Activated CD4-positive, alpha-beta T cell treated with anti-CD3 and anti-CD28 coated beads for 36 hours (primary cell): ENCODE measurements around the gene RIPK1. TPM values are rescaled to one million over a fixed set of nuclear protein-coding genes. Genes with fewer than 3 reads are reported as not detected.

Source experiments
- ATAC-seq: fragments of 200-7000 bp; cut with Tn5 transposase; one replicate; pipeline ENCODE4 v1.10.0; 2021; ENCODE audit warnings: mild to moderate bottlenecking, moderate library complexity
- CTCF ChIA-PET: fragments of 350-600 bp; sonication (Branson Sonifier 250); formaldehyde crosslinking; loops from one replicate; lab custom pipeline; 2021; ENCODE audit warnings: antibody characterized with exemption; lab: Charles Lee
- POLR2A ChIA-PET: fragments of 350-600 bp; sonication (Branson Sonifier 250); formaldehyde crosslinking; loops from one replicate; lab custom pipeline; 2021; ENCODE audit warnings: antibody characterized with exemption, inconsistent platforms; lab: Charles Lee
- DNase-seq: peaks from one replicate; pipeline ENCODE4 v3.0.0-alpha.2; 2020
- H3K27ac Mint-ChIP-seq: one replicate; pipeline ENCODE4 v1.8.0; 2021; ENCODE audit warnings: mixed read lengths
- H3K27me3 Mint-ChIP-seq: one replicate; pipeline ENCODE4 v1.8.0; 2021; ENCODE audit warnings: mixed read lengths
- H3K36me3 Mint-ChIP-seq: one replicate; pipeline ENCODE4 v1.8.0; 2021; ENCODE audit warnings: low read depth, mixed read lengths
- H3K4me1 Mint-ChIP-seq: one replicate; pipeline ENCODE4 v1.8.0; 2021; ENCODE audit warnings: mixed read lengths
- H3K4me3 Mint-ChIP-seq: one replicate; pipeline ENCODE4 v1.8.0; 2021; ENCODE audit warnings: mild to moderate bottlenecking, moderate library complexity, mixed read lengths
- H3K9me3 Mint-ChIP-seq: one replicate; pipeline ENCODE4 v1.8.0; 2021; ENCODE audit warnings: low read depth, mixed read lengths
- intact Hi-C, 2 experiments: fragments of 100-400 bp; cut with DNase I in 1 of 2; cut with micrococcal nuclease in 1 of 2; formaldehyde crosslinking; loops; one replicate each; pipeline versions ENCODE4 v1.14.2 to v1.15.1; 2022 to 2024; cut with DNase I, micrococcal nuclease
- total RNA-seq, 2 experiments: library from RNA; stranded (reverse); gene quantifications; one replicate each; pipeline ENCODE4 v1.2.3, GENCODE V29; 2021

Gene RIPK1
- total RNA-seq, 2 experiments from 2014 or later: 17.4 to 19.3 TPM

- peaks cover 22% of the 10 kb centered on the region for H3K4me1 Mint-ChIP-seq
- H3K27ac Mint-ChIP-seq: no peak overlapping the region
- H3K36me3 Mint-ChIP-seq: no peaks in the 10 kb centered on the region
- DNase-seq (peak; percentile 51), ATAC-seq (peak; percentile 49)
- CTCF ChIA-PET: interaction anchor here (0.6 to 1.2 kb wide), 4 partner anchors 12 to 307 kb away, joined by 3 to 5 read pairs (median 4); no protein-coding TSS in a partner anchor
- POLR2A ChIA-PET: no interaction called here
- H3K9me3 Mint-ChIP-seq: peaks cover 1% of the 10 kb centered on the region
- intact Hi-C loops: no loop called here
- H3K4me3 Mint-ChIP-seq: no peak overlapping the region
- H3K27me3 Mint-ChIP-seq: peaks cover 3% of the 10 kb centered on the region
Measured at GRCh38 chr6:3031857-3032640, 36.2 kb upstream of the RIPK1 start.

- ATAC-seq (no peak), DNase-seq (no peak)
- peaks cover 17% of the 10 kb centered on the region for H3K4me1 Mint-ChIP-seq
- H3K27ac Mint-ChIP-seq: no peak overlapping the region
- intact Hi-C loops: no loop called here
- CTCF ChIA-PET: no interaction called here
- H3K9me3 Mint-ChIP-seq: peaks cover 1% of the 10 kb centered on the region
- no peaks in the 10 kb centered on the region for H3K36me3 Mint-ChIP-seq
- POLR2A ChIA-PET: no interaction called here
- H3K27me3 Mint-ChIP-seq: peaks cover 3% of the 10 kb centered on the region
- no peak overlapping the region for H3K4me3 Mint-ChIP-seq
Measured at GRCh38 chr6:3032986-3033385, 35.3 kb upstream of the RIPK1 start.

GRCh38 chr6:3033652-3034051 is 34.6 kb upstream of the RIPK1 start:
- Mint-ChIP-seq H3K4me3 (no peak overlapping the region), H3K9me3 (peaks cover 1% of the 10 kb centered on the region), H3K27me3 (peaks cover 3% of the 10 kb centered on the region), H3K4me1 (peaks cover 10% of the 10 kb centered on the region), H3K36me3 (no peaks in the 10 kb centered on the region), H3K27ac (no peak overlapping the region)
- ChIA-PET POLR2A (no interaction called here), CTCF (no interaction called here)
- intact Hi-C loops: no loop called here
- ATAC-seq (no peak), DNase-seq (no peak)

- H3K4me1 Mint-ChIP-seq: peaks cover 7% of the 10 kb centered on the region
- H3K36me3 Mint-ChIP-seq: no peaks in the 10 kb centered on the region
- intact Hi-C loops: no loop called here
- DNase-seq (no peak), ATAC-seq (no peak)
- ChIA-PET CTCF (interaction anchor here (0.7 kb wide), 1 partner anchor 11 kb away, joined by 3 read pairs; no protein-coding TSS in a partner anchor), POLR2A (no interaction called here)
- H3K27me3 Mint-ChIP-seq: peaks cover 3% of the 10 kb centered on the region
- H3K27ac Mint-ChIP-seq: no peak overlapping the region
- H3K9me3 Mint-ChIP-seq: peaks cover 1% of the 10 kb centered on the region
- no peak overlapping the region for H3K4me3 Mint-ChIP-seq
Measured at GRCh38 chr6:3035397-3035796, 32.9 kb upstream of the RIPK1 start.

- DNase-seq (no peak), ATAC-seq (no peak)
- Mint-ChIP-seq H3K4me1 (peaks cover 2% of the 10 kb centered on the region), H3K36me3 (no peaks in the 10 kb centered on the region), H3K9me3 (peaks cover 1% of the 10 kb centered on the region), H3K4me3 (no peak overlapping the region), H3K27ac (no peak overlapping the region), H3K27me3 (no peaks in the 10 kb centered on the region)
- POLR2A ChIA-PET: no interaction called here
- CTCF ChIA-PET: no interaction called here
- intact Hi-C loops: no loop called here
Measured at GRCh38 chr6:3036861-3037637, 31.2 kb upstream of the RIPK1 start.

GRCh38 chr6:3037638-3038365 is 30.5 kb upstream of the RIPK1 start:
- DNase-seq (no peak), ATAC-seq (no peak)
- no peaks in the 10 kb centered on the region for H3K27me3 Mint-ChIP-seq
- H3K4me3 Mint-ChIP-seq: no peak overlapping the region
- H3K36me3 Mint-ChIP-seq: no peaks in the 10 kb centered on the region
- peaks cover 1% of the 10 kb centered on the region for H3K9me3 Mint-ChIP-seq
- ChIA-PET POLR2A (no interaction called here), CTCF (interaction anchor here (0.7 to 2.7 kb wide), 5 partner anchors 10 to 85 kb away, joined by 3 to 12 read pairs (median 4); no protein-coding TSS in a partner anchor)
- no peak overlapping the region for H3K27ac Mint-ChIP-seq
- intact Hi-C loops: no loop called here
- H3K4me1 Mint-ChIP-seq: no peaks in the 10 kb centered on the region

GRCh38 chr6:3039384-3039783 is 28.9 kb upstream of the RIPK1 start:
- CTCF ChIA-PET: interaction anchor here (1.1 to 2.7 kb wide), 6 partner anchors 9 to 87 kb away, joined by 3 to 12 read pairs (median 4); no protein-coding TSS in a partner anchor
- no peaks in the 10 kb centered on the region for H3K4me1 Mint-ChIP-seq
- no peak overlapping the region for H3K27ac Mint-ChIP-seq
- H3K36me3 Mint-ChIP-seq: no peaks in the 10 kb centered on the region
- no peak for ATAC-seq
- no peak for DNase-seq
- peaks cover 1% of the 10 kb centered on the region for H3K9me3 Mint-ChIP-seq
- POLR2A ChIA-PET: no interaction called here
- no peak overlapping the region for H3K4me3 Mint-ChIP-seq
- intact Hi-C loops: no loop called here
- H3K27me3 Mint-ChIP-seq: no peaks in the 10 kb centered on the region

GRCh38 chr6:3041147-3041546 is 27.1 kb upstream of the RIPK1 start:
- ATAC-seq: no peak
- no peak for DNase-seq
- H3K27ac Mint-ChIP-seq: no peak overlapping the region
- ChIA-PET POLR2A (no interaction called here), CTCF (interaction anchor here (1.0 kb wide), 1 partner anchor 250 kb away, joined by 3 read pairs; no protein-coding TSS in a partner anchor)
- H3K4me1 Mint-ChIP-seq: no peaks in the 10 kb centered on the region
- no peaks in the 10 kb centered on the region for H3K27me3 Mint-ChIP-seq
- H3K9me3 Mint-ChIP-seq: no peaks in the 10 kb centered on the region
- H3K4me3 Mint-ChIP-seq: no peak overlapping the region
- no peaks in the 10 kb centered on the region for H3K36me3 Mint-ChIP-seq
- intact Hi-C loops: no loop called here

- CTCF ChIA-PET: interaction anchor here (1.0 kb wide), 1 partner anchor 251 kb away, joined by 3 read pairs; no protein-coding TSS in a partner anchor
- intact Hi-C loops: no loop called here
- no peak for ATAC-seq
Measured at GRCh38 chr6:3041606-3042005, 26.7 kb upstream of the RIPK1 start.

GRCh38 chr6:3045369-3045768 is 22.9 kb upstream of the RIPK1 start:
- intact Hi-C loops: no loop called here
- CTCF ChIA-PET: interaction anchor here (1.0 kb wide), 1 partner anchor 14 kb away, joined by 3 read pairs; no protein-coding TSS in a partner anchor

More at GRCh38 chr6:3041606-3042005, 26.7 kb upstream of the RIPK1 start:
- Mint-ChIP-seq H3K9me3 (no peaks in the 10 kb centered on the region), H3K4me3 (no peak overlapping the region), H3K36me3 (no peaks in the 10 kb centered on the region), H3K4me1 (no peaks in the 10 kb centered on the region), H3K27ac (no peak overlapping the region), H3K27me3 (no peaks in the 10 kb centered on the region)
- DNase-seq: no peak
- POLR2A ChIA-PET: no interaction called here

GRCh38 chr6:3045777-3046176 is 22.5 kb upstream of the RIPK1 start:
- DNase-seq (no peak), ATAC-seq (no peak)
- no peak overlapping the region for H3K4me3 Mint-ChIP-seq
- no peaks in the 10 kb centered on the region for H3K36me3 Mint-ChIP-seq
- H3K27me3 Mint-ChIP-seq: no peaks in the 10 kb centered on the region
- H3K27ac Mint-ChIP-seq: no peak overlapping the region
- intact Hi-C loops: no loop called here
- H3K9me3 Mint-ChIP-seq: no peaks in the 10 kb centered on the region
- POLR2A ChIA-PET: interaction anchor here (1.2 kb wide), 1 partner anchor 22 kb away, joined by 3 read pairs; no protein-coding TSS in a partner anchor
- CTCF ChIA-PET: interaction anchor here (1.0 kb wide), 1 partner anchor 13 kb away, joined by 3 read pairs; no protein-coding TSS in a partner anchor
- H3K4me1 Mint-ChIP-seq: no peaks in the 10 kb centered on the region

More at GRCh38 chr6:3045369-3045768, 22.9 kb upstream of the RIPK1 start:
- DNase-seq (no peak), ATAC-seq (no peak)
- Mint-ChIP-seq H3K27ac (no peak overlapping the region), H3K4me1 (no peaks in the 10 kb centered on the region), H3K4me3 (no peak overlapping the region), H3K27me3 (no peaks in the 10 kb centered on the region), H3K9me3 (no peaks in the 10 kb centered on the region), H3K36me3 (no peaks in the 10 kb centered on the region)
- POLR2A ChIA-PET: interaction anchor here (1.2 kb wide), 1 partner anchor 22 kb away, joined by 3 read pairs; no protein-coding TSS in a partner anchor
